ELF-1 (cell line): ENCODE results near the gene TYSND1.
"Not testable (repeated sequence)": the region's sequence is repeated elsewhere in the genome, so short reads cannot be mapped to it uniquely, and the experiment has no call there.

Experiments
- DNase-seq: peaks from one replicate; pipeline ENCODE4 v3.0.0-alpha.2; 2016; ENCODE audit warnings: low read depth, low spot score

TYSND1 gene

DNA sequence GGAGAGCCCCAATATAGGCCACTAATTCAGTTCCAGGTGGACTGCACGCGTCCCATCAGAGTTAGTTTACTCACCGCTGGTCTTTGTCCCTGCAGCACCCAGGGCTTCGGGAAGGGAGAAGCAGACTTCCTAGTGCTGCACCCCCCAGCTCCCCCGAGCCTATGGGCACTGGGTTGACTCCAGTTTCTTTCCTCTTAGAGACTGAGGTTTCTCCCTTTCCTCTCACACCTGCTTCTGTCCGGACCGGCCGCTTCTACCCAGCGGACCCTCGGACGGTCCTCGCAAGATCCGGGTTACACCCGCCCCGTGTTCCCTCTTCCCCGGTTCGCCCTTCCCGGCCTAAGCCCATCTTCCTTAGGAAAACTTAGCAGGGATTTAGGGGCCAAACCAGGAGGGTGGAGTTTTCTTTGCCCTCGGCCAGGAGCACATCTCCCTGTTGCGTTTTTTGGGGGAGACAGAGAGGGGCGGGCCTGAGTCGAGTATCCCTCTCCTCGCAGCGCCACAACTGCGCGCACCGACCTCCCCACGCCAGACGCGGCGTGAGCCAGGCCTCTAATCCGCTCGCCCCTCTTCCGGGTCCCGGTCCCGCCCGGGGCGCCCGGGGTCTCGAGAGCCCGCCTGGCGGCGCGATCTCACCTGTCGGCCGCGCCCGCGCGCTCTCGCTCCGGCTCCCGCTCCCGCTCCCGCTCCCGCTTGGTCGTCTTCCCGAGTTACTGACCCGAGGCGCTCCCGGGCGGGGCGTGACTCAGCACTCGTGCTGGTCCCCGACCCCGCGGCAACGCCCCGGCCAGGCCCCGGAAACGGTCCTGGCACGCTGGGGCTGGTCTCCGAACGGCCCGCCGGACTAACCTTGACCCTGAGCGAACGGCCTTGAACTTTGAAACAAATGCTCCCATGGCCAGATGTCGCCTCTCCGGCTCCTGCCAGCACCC lies 14.1 kb downstream of the TYSND1 start, which contains the start of gene AIFM2:
Gene AIFM2 (minus strand): TSS at position 728 of the 932 bp plus-strand sequence. CDS start 8,741 bp downstream, outside the sequence.
- peak; percentile 86 for DNase-seq

DNA sequence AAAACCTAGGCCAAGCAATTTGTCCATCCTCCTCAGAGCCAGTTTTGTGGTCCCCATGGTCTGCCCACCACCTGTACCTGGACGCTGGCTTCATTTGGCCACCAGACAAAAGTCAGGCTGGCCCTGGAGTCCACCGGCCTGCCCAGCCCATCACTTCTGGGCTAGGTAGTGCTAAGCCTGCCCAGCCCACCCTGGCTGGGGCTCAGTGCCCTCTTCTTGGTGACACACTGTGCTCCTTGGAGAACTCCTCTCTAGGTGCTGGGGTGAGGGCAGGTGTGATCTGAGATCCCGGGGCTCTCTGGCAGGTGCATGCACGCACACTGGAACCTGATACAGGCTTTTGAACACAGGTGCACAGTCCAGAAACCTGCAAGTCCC lies 15.0 kb downstream of the TYSND1 start:
- DNase-seq: no peak

DNA sequence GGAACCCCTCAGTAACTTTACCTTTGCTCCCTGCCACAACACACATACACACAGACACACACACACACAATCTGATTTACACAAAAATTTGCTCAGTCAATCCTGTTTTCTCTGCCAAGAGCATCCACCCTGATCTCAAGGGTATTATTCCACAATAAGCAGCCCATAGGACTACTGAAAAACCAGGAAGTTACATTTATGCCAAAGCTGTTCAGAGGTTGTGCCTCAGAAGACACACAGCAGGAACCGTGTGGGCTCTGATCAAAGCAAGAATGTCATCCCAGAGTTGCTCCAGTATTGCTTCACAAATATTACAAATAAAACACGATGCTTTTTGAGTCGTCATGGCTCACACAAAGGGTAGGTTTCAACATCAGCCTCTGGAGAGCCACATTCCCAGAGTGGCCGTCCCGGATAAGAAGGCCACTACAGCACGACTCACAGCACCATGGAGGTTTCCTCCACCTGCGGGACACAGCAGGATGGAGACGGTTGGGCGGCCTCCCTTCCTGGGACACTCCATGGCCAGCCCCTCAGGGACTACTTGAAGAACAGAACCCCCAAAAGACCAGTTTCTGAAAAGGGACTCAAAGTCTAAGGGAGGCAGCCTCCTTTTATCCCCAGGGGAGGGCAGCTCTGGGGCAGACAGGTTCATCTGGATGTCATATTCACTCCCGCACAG lies 15.5 kb downstream of the TYSND1 start:
- DNase-seq: no peak

DNA sequence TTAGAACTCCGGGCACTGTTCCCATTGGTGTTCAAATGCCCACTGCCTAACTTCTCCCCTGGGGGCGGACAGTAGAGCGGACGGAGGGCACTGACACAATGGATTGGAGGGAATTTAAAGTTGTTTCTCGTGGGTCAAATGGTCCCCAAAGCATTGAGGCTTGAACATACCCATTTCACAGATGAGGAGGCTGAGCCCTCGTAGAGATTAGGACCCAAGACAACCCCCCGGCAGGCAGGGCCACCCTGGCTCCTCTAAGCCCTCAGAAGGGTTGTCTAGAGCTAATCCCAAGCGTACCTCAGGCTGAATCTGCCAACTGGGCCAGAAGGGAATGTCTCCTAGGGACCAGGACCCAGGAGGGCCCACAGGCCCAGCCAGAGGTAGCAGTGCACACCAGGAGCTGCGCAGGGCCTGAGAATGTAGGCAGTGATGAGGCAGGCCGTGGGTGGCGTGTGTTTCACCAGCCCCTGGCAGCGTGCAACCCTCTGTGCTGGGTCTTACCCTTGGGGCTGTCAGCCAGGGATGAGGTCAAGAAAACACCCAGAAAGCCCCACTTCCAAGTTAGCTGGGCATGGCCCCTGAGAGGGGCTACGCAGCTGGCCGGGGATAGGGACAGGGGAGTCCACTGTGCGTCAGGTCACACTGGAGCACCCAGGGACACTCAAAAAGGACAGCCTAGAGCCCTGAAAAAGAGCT lies 19.7 kb downstream of the TYSND1 start:
- DNase-seq: no peak

DNA sequence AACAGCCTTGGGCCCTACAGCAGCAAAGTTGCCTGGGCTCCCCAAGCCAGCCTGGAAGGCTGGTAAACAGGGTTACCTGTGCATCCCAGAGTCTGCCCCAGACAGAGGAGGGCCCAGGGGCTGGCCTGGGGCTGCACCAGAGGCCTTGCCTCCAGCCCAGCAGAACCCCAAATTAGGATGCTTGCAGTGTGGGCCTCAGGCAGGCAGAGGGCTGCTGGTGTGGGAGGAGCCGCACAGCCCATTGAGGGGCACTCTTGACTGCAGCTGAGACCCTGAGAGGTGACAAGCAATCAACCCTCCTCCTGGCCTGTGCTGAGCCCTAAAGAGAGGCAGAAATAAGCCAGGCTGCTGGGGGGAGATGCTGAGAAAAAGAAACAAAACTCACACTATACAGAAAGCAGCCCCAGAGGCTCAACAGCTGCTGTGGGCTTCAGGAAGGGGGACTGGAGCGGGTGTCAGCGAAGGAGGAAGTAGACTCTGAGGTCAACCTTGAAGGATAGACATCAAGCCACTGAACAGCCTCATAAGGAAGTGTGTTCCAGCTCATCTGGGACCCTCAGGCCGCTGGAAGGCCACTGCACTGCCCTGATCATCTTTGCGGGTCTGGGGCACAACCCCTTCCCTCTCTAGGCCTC lies 20.5 kb downstream of the TYSND1 start:
- DNase-seq: no peak

DNA sequence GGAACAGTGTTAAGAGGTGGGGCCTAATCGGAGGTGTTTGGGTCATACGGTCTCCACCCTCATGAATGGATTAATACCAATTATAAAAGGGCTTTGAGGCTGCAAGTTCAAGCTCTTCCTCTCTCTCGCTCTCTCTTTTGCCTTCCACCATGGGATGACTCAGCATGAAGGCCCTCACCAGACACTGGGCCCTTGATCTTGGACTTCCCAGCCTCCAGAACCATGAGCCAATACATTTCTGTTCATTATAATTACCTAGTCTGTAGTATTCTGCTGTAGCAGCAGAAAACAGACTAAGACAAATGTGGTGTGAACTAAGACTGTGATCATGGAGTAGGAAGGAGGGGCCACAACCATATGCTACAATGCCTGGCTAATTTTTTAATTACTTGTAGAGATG lies 21.6 kb downstream of the TYSND1 start:
- no peak for DNase-seq

DNA sequence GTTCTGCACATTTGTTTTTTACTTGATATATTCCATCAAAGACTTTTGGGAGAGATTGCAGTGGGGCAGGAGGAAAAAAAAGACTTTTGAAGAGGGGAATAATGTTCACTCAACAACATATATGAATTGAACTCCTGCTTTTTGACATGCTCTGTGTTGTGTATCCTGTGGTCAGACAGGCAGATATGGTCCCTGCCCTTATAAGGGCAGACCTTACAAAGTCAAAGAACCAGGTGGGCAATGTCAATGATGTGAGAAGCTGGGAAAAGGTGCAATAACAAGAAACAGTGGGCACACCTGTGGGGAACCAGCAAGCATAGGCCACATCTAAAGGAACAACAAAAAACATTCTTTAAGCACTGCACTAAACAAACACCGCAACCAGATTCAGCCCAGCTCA lies 22.1 kb downstream of the TYSND1 start:
- DNase-seq: no peak

DNA sequence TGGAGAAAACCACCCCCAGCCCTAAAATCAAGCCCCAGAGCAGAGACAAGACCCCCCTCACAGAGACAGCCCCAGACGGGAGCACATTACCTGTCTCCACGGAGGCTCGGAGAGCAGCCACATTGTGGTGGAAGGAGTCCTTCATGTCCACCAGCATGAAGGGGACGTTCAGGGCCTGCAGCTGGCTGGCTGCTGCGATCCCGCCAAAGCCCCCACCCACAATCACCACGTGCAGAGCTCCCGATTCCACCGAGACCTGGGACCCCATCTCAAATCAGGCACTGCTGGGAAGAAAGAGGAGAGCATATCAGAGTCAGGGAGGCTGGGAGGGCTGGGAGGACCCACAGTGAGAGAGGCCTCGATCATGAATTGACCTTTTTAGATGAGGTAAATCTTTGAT lies 22.7 kb downstream of the TYSND1 start:
- no peak for DNase-seq

DNA sequence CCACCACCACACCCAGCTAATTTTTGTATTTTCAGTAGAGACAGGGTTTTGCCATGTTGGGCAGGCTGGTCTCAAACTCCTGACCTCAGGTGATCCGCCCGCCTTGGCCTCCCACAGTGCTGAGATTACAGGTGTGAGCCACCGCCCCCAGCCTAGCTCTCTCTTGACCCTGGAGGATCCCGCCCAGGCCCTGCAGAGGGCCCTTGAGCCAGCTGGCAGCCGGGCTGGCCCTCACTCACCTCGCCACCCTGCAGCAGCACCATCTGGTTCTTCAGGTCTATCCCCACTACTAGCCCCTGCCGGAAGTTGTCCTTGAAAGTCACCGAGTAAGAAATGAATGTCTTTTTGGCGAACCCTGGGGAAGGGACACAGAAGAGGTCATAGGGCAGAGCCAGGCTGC lies 23.3 kb downstream of the TYSND1 start:
- not testable (repeated sequence) for DNase-seq

DNA sequence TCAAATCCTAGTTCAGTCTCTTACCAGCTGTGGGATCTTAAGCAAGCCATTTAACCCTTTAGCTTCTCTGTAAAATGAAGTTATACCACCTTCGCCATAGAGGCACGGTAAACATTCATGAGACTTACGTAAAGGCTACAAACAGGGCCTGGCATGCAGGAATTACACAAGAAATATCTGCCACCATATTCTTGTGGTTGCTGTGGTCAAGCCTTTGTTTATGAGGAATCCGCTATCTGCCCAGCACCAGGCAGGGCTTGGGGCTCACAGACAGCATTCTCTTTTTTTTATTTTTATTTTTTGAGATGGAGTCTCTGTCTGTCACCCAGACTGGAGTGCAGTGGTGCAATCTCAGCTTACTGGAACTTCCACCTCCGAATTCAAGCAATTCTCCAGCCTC lies 23.8 kb downstream of the TYSND1 start:
- DNase-seq: no peak

DNA sequence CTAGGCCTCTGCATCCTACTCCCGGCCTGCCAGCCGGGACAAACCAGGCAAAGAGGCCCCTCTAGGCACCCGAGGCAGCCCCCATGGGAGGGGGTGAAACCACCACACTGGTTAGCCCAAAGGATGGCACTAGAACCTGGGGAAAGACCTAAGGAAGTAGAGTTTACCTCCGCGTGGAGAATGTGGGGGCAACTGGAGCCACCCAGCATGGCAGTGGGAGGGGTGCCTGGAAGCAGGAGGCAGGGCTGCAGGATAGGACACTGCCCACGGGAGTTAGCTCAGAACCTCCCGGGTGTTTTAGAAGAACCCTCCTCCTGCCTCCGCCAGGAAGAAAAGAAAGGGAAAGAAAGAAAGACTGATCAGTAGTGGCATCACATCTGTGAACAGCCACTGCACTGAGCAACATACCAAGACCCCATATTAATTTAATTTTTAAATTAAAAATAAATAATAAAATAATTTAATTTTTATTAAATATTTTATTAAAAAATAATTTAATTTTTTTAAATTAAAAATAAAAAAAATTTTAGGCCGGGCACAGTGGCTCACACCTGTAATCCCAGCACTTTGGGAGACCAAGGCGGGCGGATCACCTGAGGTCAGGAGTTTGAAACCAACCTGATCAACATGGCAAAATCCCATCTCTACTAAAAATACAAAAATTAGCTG lies 25.1 kb downstream of the TYSND1 start:
- no peak for DNase-seq

DNA sequence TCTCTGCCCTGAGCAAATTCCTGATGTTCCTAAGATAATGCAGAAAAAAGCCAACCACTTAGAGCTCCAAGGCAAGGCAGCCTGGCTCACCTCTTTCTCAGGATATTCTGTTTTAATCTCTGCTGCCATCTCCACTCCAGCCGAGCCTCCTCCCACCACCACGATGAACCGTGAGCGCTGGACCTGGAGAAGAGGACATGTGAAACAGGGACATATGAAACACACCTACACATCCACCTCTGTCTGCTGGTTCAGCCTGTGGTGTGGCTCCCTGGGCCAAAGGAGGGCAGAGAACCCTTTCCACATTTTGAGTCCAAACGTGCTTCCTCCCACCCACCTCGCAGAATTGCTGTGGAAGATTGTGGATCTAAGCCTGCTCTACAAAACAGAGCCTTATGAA lies 26.1 kb downstream of the TYSND1 start:
- no peak for DNase-seq

DNA sequence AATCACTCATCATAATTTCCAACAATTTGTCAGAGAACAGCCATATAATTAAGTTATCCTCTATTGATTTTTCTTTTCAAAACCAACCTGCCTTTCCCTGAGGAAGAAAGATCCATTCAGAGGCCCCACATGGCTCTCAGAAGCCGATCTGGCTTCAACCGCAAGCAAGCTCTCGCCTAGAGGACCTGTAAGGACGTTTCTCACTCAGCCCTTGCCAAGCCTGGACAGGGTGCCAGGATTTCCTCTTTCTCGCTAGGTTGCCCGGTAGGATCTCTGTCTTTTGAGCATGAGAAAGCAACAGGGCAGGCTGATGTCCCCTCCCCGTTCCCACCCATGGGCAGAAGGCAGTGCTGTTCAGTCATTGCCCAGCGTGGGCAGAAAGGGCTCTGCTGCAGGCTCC lies 26.9 kb downstream of the TYSND1 start:
- DNase-seq: no peak

DNA sequence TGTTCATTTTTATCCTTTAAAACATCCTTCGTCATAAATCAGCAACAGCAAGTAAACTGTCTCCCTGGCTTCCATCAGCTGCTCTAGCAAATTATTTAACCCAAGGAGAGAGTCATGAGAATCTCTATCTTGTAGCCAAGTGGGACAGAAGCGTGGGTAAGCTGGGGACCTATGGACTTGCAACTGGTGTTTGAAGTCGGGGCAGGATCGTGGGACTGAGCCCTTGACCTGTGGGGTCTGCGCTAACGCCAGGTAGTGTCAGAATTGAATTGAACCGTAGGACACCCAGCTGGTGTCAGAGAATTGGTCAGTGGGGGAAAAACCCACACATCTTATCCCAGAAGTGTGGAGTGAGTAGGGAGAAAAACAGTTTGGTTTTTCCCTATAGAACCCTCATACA lies 27.3 kb downstream of the TYSND1 start:
- DNase-seq: no peak

DNA sequence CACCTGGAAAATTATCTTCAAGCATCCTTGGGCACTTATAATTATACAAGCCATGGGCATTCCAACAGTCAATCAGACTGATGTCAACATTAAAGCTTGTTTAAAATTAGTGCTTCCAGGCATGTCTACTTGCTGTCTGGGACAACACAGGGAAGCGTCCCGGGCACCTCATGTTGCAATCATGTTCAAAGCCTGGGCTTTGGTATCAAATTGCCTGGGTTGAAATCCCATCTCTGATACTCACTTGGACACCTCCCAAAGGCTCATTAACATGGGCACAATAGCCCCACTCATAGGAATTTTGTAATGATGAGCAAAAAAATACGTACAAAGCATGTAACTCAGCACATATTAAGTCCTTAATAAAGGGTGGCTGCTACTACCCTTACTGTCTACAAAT lies 28.3 kb downstream of the TYSND1 start:
- DNase-seq: no peak

DNA sequence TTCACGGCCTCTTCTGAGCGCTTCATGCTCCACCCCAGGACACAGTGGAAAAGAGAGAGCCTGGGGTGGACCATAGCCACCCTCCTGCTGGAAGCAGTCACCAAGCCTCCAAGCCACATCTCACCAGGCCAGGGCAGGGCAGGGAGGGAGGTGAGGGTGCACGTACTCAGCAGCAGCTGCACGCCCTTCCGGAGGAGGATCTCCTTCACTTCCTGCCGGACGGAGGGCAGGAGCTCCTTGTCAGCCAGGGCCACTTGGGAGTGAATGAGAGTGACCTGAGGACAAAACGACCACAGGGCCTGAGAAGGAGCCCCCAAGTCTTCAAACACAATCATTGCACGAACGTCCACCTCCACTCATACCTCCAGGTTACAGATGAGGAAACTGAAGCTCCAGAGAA lies 28.9 kb downstream of the TYSND1 start:
- no peak for DNase-seq

DNA sequence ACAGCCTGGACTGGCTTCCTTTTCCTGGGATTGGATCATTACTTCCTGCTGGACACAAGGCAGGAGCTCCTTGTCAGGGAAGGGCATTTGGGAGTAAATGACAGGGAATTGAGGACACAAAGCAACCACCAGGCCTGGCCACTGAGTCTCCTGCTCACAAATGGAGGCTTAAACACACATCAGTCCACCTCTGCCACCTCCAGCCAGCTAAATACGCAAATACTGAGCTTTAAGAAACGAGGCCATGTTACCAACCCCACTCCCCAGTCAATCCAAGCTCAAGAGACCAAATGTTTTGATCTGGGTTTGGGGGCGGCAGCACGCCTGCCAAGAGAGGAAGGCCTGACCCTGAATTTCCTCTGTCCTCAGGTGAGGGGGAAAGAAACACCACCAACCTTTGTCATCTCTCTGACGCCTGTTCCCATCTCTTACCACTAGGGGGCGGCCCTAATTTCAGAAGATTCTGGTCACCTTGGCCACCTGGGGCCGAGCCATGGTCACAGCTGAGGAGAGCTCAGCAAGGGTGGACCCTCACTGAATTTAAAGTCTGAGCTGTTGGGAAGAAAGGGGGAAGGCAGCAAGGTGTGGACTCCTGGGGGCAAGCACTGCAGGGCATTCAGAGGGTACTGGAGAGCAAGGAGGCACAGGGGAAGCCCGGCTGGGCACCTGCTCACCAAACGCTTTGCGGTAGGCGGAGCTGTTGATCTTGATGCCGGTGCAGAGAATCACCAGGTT lies 30.4 kb downstream of the TYSND1 start:
- peak; percentile 72 for DNase-seq

DNA sequence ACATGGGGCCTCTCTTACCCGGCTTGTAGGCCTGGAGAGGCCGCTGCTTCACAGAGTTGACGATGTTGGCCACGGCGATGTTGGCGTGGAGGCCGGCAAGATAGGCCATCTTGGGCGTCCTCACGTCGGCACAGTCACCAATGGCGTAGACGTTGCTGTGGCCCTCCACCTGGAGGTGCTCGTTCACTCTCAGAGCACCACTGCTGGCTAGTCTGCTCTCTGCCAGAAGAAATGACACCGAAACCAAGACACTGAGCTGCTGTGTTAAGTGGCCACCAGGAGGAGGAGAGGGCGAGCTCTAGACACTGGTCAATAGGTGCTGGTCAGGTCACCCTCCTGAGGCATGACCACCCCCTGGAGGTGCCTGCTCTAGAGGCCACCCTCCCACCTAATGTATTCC lies 31.6 kb downstream of the TYSND1 start:
- DNase-seq: peak; percentile 36

DNA sequence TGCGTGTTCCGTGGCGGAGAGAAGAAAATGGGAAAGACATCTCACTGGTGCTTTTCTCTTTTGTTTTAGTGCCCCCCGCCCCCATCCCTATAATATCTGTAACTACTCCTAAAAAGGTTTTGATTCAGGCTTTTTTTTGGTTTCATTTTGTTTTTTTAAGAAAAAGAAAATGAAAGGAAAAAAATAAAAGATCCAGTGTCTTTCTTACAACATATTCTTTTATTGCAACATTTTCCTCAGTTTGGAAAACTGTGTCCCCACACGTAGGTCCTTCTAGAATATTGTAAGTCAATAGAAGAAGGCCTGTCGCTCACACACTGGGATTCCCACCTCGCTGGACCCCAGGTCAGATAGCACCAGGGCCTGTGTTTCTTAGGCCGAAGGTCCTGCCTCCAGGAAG lies 34.4 kb downstream of the TYSND1 start:
- DNase-seq: no peak

DNA sequence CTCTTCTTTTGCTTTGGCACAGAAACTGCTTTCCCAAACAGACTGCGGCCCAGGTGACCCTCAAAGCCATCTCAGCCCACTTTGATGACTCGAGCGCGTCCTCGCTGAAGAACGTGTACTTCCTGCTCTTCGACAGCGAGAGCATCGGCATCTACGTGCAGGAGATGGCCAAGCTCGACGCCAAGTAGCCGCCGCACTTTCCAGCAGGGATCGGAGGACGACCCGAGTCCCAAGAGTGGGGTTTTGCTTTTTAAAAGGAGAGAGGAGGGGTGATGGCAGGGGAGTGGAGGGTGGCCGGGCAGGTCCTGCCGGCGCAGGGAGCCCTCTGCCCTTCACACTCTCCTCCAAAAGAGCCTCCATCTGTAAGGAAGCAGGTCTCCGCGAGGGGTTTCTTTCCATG lies 35.0 kb downstream of the TYSND1 start:
- no peak for DNase-seq
